ENCODE results near the gene HPD. TPM values are rescaled to one million over a fixed set of nuclear protein-coding genes. Genes with fewer than 3 reads are reported as not detected.

The HPD gene
- total RNA-seq, 1 donor from 2014 or later, result 1.3 TPM

DNA sequence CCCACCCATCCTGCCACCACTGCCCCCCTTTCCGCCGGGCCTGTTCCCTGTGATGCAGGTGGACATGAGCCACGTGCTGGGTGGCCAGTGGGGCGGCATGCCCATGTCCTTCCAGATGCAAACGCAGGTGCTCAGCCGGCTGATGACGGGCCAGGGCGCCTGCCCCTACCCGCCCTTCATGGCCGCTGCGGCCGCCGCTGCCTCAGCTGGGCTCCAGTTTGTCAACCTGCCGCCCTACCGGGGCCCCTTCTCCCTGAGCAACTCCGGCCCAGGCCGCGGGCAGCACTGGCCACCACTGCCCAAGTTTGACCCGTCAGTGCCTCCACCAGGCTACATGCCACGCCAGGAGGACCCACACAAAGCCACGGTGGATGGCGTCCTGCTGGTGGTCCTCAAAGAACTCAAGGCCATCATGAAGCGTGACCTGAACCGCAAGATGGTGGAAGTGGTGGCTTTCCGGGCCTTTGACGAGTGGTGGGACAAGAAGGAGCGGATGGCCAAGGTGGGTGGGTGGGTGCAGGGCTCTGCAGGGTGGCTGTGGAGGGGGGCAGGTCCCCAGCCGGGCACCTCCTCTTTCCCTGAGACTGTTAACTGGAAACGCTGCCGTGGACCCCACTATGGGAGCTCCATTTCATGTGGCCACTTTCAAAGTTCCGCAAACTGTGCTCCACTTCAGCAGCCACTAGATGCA is 44.1 kb downstream of the HPD start:
- peaks cover 41% of the 10 kb centered on the region for H3K4me1 ChIP-seq
- no peak overlapping the region for H3K4me3 ChIP-seq
- TF ChIP-seq, protein P1, sequence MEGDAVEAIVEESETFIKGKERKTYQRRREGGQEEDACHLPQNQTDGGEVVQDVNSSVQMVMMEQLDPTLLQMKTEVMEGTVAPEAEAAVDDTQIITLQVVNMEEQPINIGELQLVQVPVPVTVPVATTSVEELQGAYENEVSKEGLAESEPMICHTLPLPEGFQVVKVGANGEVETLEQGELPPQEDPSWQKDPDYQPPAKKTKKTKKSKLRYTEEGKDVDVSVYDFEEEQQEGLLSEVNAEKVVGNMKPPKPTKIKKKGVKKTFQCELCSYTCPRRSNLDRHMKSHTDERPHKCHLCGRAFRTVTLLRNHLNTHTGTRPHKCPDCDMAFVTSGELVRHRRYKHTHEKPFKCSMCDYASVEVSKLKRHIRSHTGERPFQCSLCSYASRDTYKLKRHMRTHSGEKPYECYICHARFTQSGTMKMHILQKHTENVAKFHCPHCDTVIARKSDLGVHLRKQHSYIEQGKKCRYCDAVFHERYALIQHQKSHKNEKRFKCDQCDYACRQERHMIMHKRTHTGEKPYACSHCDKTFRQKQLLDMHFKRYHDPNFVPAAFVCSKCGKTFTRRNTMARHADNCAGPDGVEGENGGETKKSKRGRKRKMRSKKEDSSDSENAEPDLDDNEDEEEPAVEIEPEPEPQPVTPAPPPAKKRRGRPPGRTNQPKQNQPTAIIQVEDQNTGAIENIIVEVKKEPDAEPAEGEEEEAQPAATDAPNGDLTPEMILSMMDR (IDR thresholded peaks at IDR 0.05; ENCODE audit: borderline replicate concordance), result no peak
- no peak for DNase-seq
- H3K27me3 ChIP-seq (ENCODE audit: low read depth), result no peaks in the 10 kb centered on the region
- peaks cover 80% of the 10 kb centered on the region for H3K36me3 ChIP-seq
- H3K27ac ChIP-seq (replicated peaks), result no peak overlapping the region
- intact Hi-C loops (cut with micrococcal nuclease), result no loop called here
- no peaks in the 10 kb centered on the region for H3K9me3 ChIP-seq (replicated peaks)

DNA sequence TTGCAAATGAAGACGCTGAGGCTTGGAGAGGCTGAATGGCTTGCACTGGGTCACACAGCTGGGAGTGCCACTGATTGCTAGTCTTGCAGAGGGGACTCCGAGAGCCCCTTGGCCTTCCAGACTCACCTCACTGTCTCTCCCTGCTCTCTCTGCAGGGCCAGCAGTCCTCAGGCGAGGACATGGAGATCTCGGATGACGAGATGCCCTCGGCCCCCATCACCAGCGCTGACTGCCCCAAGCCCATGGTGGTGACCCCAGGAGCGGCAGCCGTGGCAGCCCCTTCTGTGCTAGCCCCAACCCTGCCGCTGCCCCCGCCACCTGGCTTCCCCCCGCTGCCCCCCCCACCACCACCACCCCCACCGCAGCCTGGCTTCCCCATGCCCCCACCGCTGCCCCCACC is 44.7 kb downstream of the HPD start:
- intact Hi-C loops (cut with micrococcal nuclease), result no loop called here
- Histone ChIP-seq H3K27me3 (ENCODE audit: low read depth) (no peaks in the 10 kb centered on the region), H3K4me1 (peaks cover 41% of the 10 kb centered on the region), H3K36me3 (peaks cover 80% of the 10 kb centered on the region), H3K4me3 (no peak overlapping the region), H3K27ac (replicated peaks) (no peak overlapping the region), H3K9me3 (replicated peaks) (no peaks in the 10 kb centered on the region)
- DNase-seq, result no peak
- TF ChIP-seq, protein P1 (IDR thresholded peaks at IDR 0.05; ENCODE audit: borderline replicate concordance), result no peak

DNA sequence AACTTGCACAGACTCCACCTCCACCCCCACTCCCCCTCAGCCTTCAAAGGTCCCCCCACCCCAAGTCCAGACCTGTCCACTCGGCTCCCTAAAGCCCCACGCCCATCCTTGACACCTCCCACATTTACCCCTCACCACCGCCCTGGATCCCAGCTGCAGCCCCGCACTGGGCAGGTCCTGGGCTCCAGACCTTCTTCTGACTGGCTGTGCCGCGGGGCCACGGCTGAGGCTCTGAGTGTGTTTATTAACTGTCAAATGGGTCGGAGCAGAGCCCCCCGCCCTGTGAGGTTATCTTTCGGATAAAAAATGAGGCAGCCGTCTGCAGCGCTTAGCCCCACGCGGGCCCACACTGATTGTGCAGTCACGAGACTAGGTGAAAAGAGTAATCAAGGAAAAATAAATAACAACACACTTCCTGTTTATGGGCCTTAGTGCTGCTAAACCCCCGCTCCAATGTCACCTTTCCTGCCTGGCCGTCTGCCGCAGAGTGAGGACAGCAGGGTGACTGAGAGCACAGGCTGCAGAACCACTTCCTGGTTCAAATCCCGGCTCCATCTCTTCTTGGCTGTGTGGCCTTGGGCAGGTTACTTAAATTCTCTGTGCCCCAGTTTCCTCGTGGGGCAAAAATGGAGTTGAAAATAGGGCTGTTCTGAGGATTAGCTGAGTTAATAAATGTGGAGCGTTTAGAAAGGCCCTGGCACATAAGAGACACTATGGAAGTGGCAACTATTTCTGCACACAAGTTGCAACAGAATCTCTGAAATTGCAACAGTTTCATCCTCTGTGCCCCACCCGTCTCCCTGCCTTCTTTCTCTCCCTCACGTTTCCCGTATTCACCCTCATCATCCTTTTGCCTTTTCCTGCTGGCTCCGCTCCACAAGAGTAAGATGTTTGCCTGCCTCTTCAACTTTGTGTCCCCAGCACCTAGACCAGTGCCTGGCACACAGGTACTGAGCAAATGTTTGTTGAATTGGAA is 45.5 kb downstream of the HPD start:
- Histone ChIP-seq H3K9me3 (replicated peaks) (no peaks in the 10 kb centered on the region), H3K36me3 (peaks cover 80% of the 10 kb centered on the region), H3K4me3 (peak overlapping the region; percentile 68), H3K4me1 (peaks cover 41% of the 10 kb centered on the region), H3K27ac (replicated peaks) (peak overlapping the region; percentile 77), H3K27me3 (ENCODE audit: low read depth) (no peaks in the 10 kb centered on the region)
- intact Hi-C loops (cut with micrococcal nuclease), result no loop called here
- TF ChIP-seq, protein P1 (IDR thresholded peaks at IDR 0.05; ENCODE audit: borderline replicate concordance), result no peak
- DNase-seq, result no peak

DNA sequence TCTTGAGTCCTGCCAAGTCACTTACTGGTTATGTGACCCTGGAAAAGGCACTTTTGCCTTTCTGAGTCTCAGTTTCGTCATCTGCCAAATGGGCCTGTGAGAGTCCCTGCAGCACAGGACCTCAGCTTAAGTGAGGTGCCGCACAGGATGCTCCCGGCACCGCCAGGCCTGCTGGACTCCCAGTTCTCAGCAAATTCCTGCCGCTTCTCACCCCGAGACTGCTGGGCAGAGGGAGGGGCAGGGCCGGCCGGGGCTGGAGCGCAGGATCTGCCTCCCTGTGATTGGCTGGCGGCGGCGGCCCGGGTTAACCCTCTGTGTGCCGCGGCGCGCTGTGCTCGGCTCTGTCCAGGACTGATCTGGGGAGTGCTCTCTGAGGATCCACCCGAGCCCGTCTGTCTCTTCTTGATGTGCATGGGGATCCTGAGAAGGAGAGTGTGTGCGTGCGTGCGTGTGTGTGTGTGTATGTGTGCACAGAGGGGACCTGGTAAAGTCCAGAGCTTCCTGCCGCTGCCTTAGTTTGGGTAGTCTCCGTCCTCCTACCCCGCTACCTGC is 46.3 kb downstream of the HPD start:
- intact Hi-C loops (cut with micrococcal nuclease), result no loop called here
- Histone ChIP-seq H3K4me3 (peak overlapping the region; percentile 68), H3K4me1 (peaks cover 44% of the 10 kb centered on the region), H3K9me3 (replicated peaks) (no peaks in the 10 kb centered on the region), H3K27me3 (ENCODE audit: low read depth) (no peaks in the 10 kb centered on the region), H3K27ac (replicated peaks) (peak overlapping the region; percentile 77), H3K36me3 (peaks cover 76% of the 10 kb centered on the region)
- peak; percentile 83 for DNase-seq
- TF ChIP-seq, protein P1 (IDR thresholded peaks at IDR 0.05; ENCODE audit: borderline replicate concordance), result peak; percentile 53
